Stimulated activated CD8-positive, alpha-beta memory T cell treated with anti-CD3 and anti-CD28 coated beads, Interleukin-12 subunit alpha, Interleukin-12 subunit beta, amount 100 ng/mL, for 24 hours (primary cell): ENCODE data around the gene GIPC2.
"Not testable (repeated sequence)": the region's sequence is repeated elsewhere in the genome, so short reads cannot be mapped to it uniquely, and the experiment has no call there.

Experiments used
- DNase-seq: peaks from one replicate; pipeline ENCODE4 v3.0.0-alpha.2; 2020; ENCODE audit errors: extremely low read depth

GIPC2 gene

GRCh38 chr1:78036450-78036849 is 9.3 kb upstream of the GIPC2 start:
- no peak for DNase-seq

- DNase-seq: no peak
These were observed 7.7 kb upstream of the GIPC2 start for GRCh38 chr1:78038071-78038470.

GRCh38 chr1:78038491-78038939 is 7.3 kb upstream of the GIPC2 start:
- DNase-seq: no peak

DNA sequence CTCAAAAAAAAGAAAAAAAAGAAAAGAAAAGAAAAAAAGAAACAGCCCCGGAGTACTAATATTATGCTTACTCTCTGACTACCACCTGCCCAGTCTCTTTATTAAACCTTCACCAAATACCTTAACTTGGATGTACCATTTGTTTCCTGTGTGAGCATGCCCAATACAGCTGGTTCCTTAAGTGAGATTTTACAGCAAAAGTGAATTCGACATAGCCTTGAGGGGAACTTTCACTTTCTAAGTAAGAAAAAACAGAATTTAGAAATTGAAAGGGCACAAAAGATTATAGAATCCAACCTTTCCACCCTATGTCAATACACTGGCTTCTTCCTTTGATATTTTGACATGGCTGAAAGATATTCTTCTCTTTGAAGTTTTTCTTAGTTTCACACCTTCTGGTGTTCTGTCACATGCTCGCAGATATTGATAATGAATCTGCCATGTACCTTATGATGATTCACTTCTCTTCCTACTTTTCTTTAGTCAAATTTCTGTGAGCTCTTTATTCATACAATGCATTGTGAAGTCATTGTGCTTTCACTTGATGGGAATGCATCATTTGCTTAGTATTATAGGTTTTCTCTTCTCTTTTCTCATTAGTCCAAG is 5.2 kb upstream of the GIPC2 start:
- DNase-seq: no peak

GRCh38 chr1:78043436-78043835 is 2.3 kb upstream of the GIPC2 start:
- no peak for DNase-seq

- DNase-seq: no peak
These were observed 787 bp upstream of the GIPC2 start for GRCh38 chr1:78044796-78045562.

DNA sequence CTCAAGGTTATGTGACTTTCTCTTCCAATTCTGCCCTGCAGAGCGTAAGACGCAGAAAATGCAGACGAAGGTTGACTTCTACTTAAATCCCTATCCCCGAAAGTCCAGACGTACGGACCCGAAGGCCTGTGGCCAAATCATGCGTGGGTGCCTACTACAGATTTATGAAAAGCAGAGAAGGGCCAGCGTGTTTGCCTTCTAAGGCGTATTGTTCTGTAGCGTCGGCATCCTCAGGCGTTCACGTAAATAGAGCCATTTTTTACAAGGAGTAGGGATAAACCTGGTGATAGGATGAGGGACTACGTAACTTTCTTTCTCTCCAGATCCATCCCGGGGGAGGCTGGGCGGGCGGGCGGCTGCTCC is 222 bp upstream of the GIPC2 start:
- DNase-seq: no peak

- no peak for DNase-seq
These were observed 1.3 kb downstream of the GIPC2 start for GRCh38 chr1:78047106-78047505.

GRCh38 chr1:78047631-78048030 is 1.9 kb downstream of the GIPC2 start:
- no peak for DNase-seq

DNA sequence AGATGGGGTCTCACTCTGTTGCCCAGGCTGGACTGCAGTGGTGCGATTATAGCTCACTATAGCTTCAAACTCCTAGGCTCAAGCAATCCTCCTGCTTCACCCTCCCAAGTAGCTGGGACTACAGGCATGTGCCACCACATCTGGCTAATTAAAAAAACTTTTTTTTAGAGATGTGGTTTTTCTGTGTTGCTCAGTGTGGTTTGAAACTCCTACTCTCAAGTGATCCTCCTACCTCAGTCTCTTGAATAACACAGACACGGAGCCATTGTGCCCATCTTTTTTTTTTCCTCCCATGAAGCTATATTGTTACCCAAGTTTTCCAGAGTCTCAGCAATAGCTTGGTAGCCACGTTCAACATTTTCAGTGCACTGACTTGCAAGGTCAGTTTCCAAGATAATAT is 2.7 kb downstream of the GIPC2 start:
- no peak for DNase-seq

DNA sequence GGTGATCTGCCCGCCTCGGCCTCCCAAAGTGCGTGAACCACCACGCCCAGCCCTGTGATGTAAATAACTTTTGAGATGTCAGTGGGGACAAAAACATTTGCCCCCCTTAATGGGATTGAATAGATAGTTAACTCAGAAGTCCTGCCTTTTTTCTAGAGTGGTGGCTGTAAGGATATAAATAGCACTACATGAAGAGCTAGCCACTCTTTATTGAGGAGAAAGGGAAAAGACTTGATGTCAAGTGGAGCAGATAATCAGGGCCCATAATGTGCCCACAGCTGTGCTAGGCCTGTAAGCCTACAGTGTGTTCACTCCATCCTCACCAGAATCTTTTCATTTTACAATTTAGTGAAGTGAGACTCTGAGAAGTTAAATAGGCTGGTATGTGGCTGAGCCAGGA is 3.6 kb downstream of the GIPC2 start:
- no peak for DNase-seq

DNA sequence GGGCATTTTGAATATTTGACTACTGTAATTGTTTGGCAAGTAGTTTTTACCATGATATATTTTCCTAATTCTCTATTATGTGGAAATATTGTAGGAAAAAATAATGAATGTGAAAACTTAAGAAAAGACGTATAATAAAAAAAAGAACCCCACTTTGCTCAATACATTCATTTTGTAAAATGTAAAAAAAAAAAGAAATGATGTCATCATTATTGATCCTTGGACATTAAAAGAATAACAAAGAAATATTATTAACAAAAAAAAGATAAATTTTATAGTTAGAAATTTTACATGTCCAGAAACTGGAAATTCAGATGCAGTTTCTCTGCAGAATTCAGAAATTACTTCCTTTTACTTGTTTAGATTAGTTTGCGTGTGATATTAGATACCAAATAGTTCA is 5.2 kb downstream of the GIPC2 start:
- DNase-seq: no peak

- DNase-seq: no peak
These were observed 7.1 kb downstream of the GIPC2 start for GRCh38 chr1:78052685-78053405.

- no peak for DNase-seq
These were observed 7.7 kb downstream of the GIPC2 start for GRCh38 chr1:78053498-78053897.

- no peak for DNase-seq
These were observed 8.8 kb downstream of the GIPC2 start for GRCh38 chr1:78054559-78054958.

- DNase-seq: no peak
These were observed 9.2 kb downstream of the GIPC2 start for GRCh38 chr1:78054972-78055371.

- no peak for DNase-seq
These were observed 9.9 kb downstream of the GIPC2 start for GRCh38 chr1:78055565-78056132.

DNA sequence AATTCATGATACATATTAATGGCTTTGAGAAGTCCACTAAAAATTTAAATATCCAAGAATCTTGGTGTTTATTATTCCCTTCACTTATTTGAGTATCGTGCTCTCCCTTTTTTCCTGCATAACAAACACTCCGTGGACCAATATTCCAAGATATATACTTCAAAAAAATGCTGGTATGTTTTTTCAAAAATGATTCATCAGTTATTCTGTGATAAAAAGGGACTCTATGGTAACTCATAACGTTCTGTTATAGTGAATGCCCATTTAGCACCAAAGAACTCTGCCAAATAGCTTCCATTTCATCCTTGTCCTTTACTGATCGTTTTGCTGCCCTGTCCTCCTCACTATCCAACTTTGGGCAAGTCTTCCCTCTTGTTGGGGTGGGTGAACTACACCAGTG is 12.9 kb downstream of the GIPC2 start:
- no peak for DNase-seq

DNA sequence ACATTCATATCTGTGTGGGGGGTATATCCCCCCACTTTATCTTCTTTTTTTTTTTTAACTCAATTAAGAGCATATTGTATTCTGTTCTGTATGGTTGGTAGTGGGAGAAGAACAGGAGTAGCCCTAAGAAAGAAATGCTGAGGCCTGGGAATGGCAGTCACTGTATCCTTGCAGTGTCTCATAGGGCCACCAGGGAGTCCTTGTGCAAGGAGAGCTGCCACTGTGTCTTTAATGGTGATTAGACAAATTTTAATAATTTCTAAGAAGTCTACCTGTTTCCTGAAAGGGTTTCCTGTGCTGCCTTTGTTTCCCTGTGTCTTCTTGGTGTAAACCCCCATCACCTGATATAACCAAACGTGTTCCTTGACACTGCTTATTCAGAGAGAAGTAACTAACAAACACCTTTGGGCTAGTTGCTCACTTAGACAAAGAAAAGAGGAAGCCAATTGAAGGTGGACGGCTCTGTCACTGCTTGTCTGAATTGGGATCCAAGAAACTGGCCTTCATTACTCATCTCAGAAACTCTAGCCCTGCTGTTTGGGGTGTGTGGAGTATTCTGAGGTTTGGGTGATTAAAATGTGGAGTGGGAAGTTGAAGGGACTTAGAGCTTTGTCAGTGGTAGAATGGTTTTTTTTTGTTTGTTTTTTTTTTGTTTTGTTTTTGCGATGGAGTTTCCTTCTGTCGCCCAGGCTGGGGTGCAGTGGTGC is 15.2 kb downstream of the GIPC2 start:
- DNase-seq: no peak

DNA sequence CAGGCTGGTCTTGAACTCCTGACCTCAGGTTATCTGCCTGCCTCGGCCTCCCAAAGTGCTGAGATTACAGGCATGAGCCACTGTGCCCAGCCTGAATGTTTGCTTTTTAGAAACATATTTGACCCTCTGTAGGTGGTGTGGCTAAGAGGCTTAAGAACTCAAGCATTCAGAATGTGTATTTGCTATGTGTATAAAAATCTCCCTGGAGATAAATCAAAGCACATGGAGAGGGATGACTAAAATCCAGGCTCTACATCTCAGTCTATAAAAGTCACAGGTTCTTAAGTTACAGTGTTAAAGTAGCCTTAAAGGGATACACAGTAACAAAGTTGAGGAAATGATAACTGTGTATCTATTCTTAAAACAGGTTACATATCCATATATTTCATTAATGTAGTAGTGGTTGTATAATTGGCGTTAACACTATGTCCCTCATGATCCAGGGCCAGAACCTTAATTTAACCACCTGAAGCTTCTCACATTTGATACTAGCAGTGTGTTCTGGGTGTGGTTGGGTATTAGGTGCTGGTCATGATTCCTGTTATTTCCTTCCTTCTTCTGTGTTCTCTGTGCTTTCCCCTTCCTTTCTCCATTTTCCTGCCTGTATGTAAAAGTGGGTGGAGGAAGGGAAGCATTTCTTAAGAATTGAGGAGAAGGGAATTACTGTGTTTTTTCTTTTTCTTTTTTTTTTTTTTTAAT is 16.2 kb downstream of the GIPC2 start:
- DNase-seq: no peak

DNA sequence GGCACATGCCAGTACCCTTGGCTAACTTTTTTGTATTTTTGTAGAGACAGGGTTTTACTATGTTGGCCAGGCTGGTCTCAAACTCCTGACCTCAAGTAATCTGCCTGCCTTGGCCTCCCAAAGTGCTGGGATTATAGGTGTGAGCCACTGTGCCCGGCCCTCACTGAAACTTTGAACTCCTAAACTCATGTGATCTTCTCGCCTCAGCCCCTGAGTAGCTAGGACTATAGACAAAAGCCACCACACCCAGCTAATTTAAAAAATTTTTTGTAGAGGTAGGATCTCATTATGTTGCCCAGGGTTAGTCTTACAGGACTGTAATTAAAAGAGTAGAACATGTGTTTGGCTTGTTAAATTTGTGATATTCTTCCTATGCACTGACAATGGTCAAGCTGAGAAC is 19.1 kb downstream of the GIPC2 start:
- DNase-seq: not testable (repeated sequence)
